IPS-NIHi11 (cell line): ENCODE measurements around the gene SAT2.

ENCODE experiments used
- DNase-seq: peaks from one replicate; pipeline ENCODE4 v3.0.0; 2012; ENCODE audit warnings: mixed read lengths, low spot score

The SAT2 gene

GRCh38 chr17:7590743-7591142 is 36.9 kb downstream of the SAT2 start:
- peak; percentile 78 for DNase-seq

GRCh38 chr17:7589891-7590691 is 37.5 kb downstream of the SAT2 start, which contains the start of gene SOX15:
SOX15 (minus strand) TSS chr17:7590094; CDS start chr17:7589676, 418 bp downstream.
- peak; percentile 65 for DNase-seq

- peak; percentile 88 for DNase-seq
Observed at GRCh38 chr17:7589204-7589868, 38.3 kb downstream of the SAT2 start.

- peak; percentile 33 for DNase-seq
Observed at GRCh38 chr17:7588553-7589203, 38.9 kb downstream of the SAT2 start.

GRCh38 chr17:7587420-7588151 is 40.0 kb downstream of the SAT2 start:
- DNase-seq, result no peak

DNA sequence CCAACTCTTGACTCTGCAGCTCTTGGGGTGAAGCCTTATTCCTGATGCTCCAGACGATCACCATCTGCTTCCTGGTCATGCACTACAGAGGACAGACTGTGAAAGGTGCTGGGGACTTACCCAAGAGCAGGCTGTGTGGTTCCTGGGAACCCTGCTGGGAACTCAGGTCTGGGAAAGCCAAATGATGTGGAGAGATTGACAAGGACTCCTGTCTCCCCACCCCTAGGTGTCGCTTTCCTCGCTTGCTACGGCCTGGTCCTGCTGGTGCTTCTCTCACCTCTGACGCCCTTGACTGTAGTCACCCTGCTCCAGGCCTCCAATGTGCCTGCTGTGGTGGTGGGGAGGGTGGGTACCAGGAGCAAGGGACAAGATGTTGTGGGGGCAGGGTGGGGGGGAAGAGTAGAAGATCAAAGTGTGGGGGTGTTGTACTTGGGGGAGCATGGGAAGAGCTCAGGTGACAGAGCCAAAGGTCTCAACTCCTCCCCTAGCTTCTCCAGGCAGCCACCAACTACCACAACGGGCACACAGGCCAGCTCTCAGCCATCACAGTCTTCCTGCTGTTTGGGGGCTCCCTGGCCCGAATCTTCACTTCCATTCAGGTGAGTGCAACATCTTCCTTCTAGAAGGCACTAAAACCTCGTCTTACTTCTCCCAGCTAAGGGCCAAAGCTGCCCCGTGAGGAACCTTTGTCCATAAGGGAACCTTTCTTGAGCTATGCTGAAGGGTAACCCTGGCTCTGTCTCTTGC is 40.8 kb downstream of the SAT2 start:
- no peak for DNase-seq

DNA sequence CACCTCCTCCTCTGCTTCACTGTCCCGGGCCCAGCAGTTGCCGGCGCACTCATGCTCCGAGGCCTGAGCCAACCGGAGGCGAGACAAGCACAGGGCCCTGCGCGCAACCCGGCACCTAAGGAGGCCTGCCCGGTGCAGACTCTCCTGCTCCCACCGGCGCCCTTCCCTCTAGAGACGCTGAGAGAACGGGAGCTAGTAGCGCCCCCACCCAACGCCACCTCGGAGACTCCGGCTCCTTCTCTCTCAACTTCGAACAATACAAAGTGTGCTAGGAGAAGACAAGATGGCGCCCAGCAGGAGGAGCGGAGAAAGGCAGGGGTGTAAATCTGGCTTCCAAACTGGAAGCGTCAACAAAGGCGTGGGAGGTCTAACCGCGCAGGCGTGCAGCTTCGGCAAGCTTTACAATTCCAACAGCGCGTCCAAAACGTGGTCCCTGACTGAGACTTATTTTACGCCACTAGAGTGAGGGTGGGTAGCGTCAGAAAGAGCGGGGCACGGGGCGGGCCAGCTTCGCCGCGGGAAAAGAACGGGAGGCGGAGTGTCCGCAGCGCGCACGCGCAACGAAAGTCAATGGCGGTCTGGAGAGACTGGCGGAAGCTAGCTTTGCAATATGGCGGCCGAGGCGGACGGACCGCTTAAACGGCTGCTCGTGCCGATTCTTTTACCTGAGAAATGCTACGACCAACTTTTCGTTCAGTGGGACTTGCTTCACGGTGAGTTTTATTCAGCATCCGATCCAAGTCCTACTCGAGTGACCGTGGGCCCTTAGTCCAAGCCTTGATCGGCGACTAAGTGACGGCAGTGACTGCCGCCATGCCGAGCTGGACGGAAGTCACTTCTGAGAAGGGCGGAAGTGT is 44.1 kb downstream of the SAT2 start, which contains the start of gene MPDU1:
TSS of gene MPDU1 (plus strand) at position 600 of the 857 bp plus-strand sequence. CDS start at position 611, 11 bp downstream.
- DNase-seq, result peak; percentile 86

DNA sequence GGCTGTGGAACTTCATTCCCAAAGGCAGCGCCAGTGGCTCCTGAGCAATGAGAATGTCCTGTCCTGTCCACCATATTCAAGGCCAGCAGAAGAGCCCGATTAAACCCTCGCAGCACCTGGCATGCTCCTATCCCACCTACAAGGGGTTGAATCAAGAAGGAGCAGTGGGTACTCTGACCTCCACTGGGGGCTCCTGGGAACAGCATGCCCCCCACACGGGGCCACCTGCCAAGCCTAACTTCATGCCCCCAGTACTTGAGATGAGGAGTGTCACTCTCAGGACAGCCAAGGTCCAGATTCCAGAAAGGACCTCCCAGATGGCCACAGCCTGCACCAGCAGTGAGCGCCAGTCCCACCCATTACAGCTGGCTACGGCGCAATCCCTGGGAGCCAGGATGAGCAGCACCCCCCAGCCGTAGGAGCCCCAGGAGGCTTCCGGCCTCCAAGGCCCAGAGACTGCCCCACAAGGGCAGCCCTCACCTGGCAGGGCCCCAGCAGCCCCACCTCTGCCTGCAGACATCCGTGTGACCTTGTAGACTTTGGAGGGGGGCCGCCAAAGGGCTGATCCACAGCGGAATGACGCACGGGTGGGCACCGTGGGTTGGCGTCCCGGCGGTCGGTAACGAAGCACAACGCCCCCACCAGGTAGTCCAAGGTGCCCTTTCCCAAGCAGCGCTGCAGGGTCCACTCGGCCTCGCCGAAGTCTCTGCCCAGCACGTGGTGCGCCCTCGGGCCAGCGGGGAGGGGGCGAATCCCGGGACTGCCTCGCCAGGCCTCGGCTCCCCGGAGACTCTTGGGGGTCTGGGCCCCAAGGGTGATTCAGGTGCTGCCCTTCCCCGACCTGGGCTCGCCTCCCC is 45.0 kb downstream of the SAT2 start:
- no peak for DNase-seq

DNA sequence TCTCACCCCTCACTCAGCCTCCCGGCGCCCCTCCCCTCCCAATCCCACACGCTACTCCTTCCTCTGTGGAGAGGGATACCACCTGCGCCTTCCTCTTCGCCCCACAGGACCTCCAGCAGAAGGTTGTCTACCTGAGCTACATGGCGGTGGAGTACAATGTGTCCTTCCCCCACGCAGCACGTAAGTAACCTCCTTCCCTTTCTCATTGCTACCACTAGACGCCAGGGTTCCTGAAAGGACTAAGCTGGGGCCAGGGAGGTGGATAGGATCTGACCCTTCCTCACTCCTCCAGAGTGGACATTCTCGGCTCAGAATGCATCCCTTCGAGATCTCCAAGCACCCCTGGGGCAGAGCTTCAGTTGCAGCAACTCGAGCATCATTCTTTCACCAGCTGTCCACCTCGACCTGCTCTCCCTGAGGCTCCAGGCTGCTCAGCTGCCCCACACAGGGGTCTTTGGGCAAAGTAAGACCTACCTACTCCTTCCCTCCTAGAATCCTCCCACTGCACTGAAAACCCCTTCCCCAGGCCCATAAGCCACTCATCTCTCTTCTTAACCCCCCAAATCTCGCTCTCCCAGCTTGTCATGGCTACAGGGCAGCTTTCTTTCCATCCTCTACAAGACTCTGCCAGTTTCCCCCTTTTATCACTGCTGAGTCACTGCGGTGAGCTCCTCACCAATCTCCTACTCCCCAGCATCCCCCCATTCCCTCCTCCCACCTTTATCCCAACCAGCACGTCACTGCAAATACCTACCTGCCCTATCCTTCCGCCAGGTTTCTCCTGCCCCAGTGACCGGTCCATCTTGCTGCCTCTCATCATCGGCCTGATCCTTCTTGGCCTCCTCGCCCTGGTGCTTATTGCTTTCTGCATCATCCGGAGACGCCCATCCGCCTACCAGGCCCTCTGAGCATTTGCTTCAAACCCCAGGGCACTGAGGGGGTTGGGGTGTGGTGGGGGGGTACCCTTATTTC is 46.7 kb downstream of the SAT2 start:
- DNase-seq, result no peak

DNA sequence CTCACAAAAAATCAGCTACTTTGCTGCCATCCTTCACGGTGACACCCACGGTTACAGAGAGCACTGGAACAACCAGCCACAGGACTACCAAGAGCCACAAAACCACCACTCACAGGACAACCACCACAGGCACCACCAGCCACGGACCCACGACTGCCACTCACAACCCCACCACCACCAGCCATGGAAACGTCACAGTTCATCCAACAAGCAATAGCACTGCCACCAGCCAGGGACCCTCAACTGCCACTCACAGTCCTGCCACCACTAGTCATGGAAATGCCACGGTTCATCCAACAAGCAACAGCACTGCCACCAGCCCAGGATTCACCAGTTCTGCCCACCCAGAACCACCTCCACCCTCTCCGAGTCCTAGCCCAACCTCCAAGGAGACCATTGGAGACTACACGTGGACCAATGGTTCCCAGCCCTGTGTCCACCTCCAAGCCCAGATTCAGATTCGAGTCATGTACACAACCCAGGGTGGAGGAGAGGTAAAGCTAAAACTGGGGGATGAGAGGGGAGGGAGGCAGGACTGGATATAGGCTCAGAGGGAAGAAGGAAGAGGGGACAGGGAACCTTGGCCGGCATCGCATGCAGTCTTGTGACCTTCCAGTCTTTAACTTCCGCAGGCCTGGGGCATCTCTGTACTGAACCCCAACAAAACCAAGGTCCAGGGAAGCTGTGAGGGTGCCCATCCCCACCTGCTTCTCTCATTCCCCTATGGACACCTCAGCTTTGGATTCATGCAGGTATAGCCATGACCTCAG is 47.6 kb downstream of the SAT2 start:
- no peak for DNase-seq

DNA sequence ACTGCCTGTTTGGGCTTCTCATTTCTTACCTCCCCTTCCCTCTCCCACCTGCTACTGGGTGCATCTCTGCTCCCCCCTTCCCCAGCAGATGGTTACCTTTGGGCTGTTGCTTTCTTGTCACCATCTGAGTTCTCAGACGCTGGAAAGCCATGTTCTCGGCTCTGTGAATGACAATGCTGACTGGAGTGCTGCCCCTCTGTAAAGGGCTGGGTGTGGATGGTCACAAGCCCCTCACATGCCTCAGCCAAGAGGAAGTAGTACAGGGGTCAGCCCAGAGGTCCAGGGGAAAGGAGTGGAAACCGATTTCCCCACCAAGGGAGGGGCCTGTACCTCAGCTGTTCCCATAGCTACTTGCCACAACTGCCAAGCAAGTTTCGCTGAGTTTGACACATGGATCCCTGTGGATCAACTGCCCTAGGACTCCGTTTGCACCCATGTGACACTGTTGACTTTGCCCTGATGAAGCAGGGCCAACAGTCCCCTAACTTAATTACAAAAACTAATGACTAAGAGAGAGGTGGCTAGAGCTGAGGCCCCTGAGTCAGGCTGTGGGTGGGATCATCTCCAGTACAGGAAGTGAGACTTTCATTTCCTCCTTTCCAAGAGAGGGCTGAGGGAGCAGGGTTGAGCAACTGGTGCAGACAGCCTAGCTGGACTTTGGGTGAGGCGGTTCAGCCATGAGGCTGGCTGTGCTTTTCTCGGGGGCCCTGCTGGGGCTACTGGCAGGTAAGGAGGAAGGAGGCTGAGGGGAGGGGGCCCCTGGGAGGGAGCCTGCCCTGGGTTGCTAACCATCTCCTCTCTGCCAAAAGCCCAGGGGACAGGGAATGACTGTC is 48.4 kb downstream of the SAT2 start, which contains the start of gene CD68:
TSS of gene CD68 (plus strand) at position 638 of the 833 bp plus-strand sequence. CDS start at position 678, 40 bp downstream.
- DNase-seq, result no peak

- DNase-seq, result no peak
Observed at GRCh38 chr17:7577327-7578199, 50.1 kb downstream of the SAT2 start.

DNA sequence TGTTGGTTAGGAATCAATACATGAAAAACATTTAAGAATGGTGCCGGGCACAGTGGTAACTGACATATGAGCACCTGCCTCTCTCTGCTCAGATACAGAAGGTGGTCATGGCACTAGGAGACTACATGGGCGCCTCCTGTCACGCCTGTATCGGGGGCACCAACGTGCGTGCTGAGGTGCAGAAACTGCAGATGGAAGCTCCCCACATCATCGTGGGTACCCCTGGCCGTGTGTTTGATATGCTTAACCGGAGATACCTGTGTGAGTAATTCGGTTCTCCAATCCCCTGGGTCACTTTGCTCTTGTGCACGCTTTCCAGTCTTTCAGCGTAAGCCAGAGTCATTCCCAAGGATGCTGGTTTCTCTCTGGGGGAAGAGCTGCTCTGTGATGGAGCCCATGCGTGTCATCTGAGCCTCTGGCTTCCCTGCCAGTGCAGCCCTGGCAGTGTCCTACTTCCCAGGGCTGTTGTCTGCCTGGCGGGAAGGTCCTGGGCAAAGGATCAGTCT is 51.1 kb downstream of the SAT2 start:
- no peak for DNase-seq
